Activated CD8-positive, alpha-beta memory T cell treated with anti-CD3 and anti-CD28 coated beads, Interleukin-2, amount 50 U/mL, for 4 hours (primary cell): ENCODE measurements around the gene CARD10.

Experiments
- DNase-seq: peaks from one replicate; pipeline ENCODE4 v3.0.0-alpha.2; 2020

CARD10 gene

DNA sequence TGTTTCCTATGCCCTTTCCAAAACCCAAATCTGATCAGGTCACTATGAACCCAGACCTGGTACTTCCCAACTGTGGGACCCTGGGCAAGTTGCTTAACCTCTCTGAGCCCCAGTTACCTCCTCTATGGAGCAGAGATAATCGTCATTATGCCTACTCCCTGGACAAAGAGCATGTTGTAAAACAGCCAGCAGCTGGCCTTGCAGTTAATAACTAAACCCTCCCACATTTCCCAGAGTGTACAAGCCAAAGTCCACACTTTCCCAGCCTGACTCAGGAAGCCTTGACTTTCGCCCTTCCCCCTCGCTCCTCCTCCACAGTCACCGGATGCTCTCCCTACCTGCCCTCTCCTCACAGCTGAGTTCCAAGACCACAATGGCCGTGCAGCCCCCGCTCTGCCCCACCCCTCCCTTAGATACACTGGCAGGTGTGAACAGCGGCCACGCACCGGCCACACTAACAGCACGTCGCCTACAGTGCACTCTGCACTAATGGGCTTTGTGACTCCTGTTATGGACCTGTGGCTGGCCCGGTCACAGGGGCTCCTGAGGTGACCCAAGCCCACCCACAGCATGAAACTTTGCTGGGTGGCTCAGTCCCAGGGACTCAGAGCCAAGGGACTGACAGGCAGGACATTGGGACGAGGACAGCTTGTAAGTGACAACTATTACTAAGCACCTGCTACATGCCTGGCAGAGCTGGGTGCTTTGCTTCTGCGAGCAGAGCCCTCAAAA lies 17.4 kb downstream of the CARD10 start:
- DNase-seq = no peak

DNA sequence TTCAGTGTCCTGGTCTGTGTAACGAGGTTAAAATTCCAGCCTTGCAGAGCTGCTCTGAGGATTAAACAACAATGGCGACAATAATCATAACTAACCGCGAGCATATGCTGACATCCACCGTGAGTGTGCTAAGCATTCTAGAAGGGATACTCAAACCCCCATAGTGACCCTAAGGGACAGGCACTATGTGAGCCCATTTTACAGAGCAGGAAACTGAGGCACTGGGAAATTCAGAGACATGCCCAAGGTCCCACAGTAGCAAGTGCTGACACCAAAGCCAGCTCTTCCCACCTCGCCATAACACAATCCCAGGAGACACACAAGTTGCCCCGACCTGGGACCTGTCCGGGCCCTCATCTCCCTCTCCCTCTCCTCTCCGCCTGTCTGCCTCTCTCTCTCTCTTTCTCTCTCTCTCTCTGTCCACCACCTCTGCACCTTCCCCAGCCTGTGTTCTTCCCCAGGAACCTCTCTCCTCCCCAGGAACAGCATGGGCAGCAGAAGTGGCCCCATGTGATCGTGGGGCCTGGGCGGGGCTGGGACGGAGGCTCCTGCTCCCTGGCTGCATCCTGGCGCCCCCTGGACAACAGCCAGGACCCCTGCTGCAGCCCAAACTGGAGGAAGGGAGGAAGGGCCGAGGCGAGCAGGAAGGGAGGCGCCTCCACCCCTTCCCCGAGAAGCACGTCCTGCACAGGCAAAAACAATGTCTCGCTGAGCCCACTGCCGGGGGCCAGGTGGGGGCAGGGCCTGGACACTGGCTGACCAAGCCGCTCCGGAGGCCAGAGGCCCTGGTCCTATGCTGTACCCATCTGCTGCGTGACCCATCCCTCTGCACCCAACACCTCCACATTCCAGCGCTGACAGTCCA lies 18.2 kb downstream of the CARD10 start:
- no peak for DNase-seq

DNA sequence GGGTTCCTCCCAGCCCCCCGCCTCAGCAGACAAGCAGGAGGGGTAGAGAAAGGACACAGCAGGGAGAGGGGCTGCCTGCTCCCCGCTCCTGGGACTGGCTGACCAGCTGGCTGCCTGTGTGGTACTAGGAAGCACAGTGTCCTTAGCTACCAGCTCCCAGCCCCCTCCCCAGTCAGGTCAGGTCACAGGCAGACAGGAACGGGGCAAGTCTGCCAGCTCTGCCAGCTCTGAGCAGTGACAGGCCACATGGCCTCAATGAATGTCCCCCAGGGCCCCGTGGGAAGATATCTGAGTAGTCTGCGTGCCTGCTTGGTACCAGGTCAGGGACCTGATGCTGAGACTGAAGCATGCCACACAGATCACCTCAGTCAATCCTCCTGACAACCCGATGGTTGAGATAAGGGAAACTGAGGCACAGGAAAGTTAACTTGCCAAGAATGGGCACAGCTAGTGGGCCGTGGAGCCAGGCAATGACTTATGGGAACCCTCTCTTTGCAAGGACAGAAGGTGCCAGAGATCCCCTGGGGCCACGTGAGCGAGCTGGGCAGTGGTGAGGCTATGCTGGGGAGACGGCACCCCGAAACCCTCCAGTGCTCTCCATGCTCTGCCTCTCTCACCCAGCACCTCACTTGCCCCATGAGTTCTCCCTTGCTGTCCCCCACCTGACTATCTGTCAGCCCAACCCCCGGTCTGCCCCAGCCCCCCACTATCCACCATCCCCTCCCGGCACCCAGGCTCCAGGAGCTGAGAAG lies 19.2 kb downstream of the CARD10 start:
- no peak for DNase-seq

DNA sequence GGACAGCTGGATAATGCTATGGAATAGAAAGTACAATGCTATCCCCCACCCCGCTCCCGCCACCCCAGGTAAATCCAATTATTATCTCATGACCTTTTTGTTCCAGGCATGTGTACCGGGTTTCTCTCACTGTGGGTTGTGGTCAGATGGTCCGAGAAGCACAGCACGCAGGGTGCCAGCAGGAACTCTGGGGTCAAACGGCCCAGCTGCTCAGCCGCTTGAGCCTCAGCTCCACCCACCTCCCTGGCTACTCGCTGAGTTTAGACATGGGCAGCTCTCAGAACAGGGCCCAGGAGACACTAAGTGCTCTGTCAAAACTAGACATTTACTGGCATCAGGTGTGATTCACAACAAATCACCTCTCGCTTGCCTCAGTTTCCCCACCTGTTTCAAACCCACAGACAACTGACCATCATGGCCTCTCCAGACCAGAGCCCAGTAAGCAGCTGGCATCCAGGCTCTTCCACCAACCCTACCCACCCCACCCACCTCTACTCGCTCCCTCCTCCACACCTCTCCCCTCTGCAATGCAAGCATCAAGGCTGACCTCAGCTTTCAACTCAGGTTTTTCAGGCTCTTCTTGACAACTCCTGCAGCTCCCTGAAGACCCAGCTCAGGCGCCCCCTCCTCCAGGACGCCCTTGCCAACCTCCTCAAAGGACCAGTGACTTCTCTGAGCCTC lies 20.0 kb downstream of the CARD10 start:
- DNase-seq = no peak

DNA sequence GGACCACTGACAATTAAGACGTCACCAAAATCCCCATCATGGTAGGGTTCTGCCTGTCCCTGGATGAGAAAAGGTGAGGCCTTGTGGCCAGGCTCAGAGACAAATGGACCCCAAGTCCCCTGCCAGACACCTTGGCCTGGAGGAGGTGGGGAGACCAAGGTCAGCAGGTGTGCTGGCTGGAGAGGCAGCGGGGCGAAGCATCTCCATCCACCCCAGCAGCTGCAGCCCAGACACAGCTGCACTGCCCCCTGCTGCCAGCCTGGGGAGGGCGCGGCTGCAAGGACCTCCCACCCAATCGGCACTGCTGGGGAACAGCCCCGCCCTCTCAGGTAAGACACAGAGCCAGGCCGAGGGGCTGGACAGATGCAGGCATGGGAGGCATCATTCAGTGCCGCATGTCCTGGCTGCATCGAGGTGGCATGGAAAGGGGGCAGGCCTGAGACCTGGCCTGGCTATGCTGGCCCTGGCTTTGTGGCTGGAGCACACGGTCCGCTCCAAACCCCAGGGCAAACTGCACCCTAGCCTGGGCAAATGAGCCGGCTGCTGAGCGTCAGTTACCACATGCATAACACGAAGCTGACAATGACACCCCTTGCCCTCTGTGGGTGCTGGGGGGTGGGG lies 20.8 kb downstream of the CARD10 start:
- peak; percentile 76 for DNase-seq

DNA sequence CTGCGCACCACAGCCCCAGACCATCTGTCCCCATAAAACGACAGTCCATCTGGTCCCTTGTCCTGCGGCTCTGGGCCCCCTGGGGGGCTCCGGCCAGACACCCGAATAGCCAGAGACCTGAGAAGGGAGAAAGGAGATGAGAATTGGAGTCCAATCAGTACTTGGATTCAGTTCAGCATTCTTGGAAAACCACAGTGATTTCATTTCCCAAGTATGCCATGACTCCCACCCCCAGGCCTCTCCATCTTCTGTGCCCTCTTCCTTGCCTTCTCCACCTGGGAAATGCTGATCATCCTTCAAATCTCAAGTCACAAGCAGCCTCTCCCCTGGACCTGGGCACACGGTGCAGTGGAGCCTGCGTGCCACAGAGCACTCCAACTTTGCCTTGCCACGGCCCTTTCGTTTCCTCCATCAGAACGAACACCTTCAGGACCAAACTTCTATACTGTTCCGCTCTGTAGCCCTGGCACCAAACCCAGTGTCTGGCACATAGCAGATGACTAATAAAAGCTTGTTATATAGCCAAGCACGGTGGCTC lies 22.1 kb downstream of the CARD10 start:
- no peak for DNase-seq

DNA sequence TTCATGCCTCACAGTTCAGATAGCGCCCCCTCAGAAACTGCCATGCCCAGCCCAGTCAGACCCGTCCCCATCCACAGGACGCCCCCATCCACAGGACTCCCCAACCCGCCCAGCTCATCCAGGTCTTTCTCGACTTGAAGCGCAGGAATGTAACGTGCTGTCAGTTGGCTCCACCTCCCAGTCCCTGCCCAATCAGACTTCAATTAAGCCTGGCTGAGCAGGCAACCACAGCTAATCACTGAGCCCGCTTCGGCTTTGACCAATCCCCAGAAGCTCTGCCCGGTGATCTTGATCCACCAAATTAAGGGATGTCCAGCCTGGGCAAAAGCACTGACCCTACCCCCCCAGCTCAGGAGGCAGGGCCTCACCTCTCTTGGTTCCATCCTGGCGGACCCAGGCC lies 22.6 kb downstream of the CARD10 start:
- DNase-seq = no peak

DNA sequence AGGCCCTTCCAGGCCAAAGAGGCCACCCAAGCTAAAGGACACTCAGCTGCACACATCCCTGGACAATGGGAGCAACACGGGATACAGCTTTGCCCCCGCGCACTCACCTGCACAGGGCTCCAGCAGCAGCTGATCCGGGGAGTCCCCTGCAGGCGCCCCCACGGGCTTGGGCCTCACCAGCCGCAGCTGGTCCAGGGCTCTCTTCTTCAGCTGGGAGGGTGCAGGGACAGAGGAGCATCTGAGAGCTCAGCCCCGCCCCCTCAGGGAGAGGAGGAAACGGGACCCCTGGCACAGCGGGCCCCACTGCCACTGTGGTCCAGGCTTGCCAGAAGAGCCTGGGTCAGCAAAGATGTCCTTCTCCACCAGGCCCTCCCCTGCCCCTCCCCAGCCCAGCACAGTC lies 25.2 kb downstream of the CARD10 start:
- no peak for DNase-seq

DNA sequence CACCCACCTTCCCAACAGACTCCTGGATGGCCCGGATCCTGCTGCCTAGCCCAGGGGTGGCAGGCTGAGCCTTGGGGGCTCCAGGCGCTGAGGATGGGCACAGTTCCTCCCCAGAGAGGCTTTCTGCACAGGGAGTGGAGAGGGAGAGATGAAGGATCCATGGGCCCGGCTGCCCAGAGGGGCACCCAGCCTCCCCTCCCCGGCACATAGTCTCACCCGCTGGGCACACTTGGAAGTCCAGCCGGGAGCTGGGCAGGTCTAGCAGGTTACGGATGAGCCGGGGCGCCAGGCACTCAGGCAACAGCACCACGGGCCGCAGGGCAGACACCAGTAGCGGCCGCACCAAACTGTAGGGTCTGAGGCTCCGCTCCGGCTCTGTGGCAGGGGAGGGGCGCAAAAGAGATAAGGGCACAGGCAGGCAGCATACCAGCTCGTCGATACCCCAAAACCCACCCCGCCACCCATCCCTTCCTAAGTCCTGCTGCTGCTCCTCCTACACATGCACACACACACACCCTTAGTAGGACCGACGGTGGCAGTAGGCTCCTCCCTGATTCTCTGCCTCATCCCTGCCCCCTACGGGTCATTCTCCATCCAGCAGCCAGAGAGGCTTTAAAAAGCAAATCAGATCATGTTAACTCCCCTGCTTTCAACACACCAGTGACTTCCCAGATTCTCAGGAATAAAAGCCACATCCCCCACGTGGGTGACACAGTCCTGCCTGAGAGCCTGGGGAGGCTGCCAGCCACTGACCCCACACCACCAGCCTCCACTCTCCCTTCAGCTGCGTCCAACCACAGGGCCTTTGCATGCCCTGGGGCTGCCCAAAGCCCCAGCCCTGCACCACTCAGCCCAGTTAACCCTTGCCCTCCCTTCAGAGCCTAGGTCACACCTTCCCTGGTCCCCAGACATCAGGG lies 26.5 kb downstream of the CARD10 start:
- DNase-seq = peak; percentile 56

DNA sequence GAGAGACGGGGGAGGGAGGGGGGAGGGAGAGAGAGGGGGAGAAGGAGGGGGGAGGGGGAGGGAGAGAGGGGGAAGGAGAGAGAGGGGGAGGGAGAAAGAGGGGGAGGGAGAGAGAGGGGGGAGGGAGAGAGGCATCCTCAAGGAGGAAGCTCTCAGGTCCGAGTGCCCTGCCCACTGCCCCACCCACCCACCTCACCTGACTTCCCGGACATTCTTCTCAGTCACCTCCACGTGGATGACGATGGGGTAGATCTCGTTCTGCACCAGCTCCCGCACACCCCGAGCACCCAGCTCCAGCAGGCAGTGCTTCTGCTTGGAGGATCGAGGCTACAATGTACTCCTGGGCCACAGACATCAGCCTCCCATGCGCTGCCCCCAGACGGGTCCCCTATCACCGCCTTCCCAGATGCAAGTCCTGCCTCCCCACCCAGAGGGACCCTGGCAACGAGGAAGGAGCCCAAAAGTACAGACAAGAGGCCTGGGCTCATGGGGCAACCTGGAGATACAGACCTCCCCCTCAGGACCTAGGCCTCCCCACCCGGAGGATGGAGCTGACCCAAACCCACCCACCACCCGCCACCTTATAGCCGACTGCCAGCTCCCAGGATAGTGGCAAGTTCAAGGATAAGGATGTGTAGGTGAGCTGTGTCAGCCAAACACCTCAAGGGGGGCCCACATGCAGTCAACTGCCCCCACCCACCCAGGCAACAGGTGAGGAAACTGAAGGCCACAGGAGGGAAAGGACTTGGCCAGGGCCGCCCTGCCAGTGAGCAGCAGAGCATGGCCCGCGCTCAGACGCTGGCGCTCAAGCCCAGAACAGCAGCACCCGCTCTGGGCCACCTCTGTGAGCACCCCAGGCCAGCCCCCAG lies 27.4 kb downstream of the CARD10 start:
- DNase-seq = no peak

DNA sequence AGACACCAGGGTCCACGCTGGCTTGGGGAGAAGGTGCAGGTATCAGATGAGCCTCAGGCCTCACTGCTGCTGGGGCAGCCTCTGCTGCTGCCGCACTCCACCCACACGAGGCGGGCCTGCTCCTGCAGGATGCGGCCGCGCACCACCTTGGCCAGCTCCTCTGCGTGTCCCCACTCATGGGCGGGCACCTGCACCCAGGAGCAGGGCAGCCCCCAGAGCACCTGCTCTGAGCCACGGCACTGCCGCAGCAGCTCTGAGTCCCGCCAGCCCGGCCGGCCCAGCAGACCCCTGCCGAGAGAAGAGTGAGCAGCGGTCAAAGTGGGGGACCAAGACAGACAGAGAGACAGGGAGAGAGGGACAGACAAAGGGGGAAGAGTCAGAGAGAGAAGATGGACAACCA lies 28.1 kb downstream of the CARD10 start:
- DNase-seq = no peak

DNA sequence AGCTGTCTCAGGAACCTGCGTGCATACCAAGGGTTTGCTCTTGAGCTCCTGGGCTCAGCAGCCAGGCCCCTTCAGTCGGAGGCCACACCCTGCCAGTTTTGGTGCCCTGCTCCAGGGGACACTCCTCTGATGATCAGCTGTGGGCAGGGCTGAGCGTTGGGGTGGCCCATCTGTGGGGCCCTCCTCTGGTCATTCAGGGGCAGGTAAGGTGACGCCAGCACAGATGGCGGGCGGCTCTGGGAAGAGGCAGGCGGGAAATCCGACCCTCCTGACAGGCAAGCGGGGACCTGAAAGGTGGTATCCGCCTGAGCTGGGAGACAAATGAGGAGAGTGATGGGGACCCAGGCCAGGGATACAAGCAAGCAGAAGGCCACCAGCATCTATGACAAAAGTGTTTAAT lies 29.2 kb downstream of the CARD10 start:
- DNase-seq = no peak

DNA sequence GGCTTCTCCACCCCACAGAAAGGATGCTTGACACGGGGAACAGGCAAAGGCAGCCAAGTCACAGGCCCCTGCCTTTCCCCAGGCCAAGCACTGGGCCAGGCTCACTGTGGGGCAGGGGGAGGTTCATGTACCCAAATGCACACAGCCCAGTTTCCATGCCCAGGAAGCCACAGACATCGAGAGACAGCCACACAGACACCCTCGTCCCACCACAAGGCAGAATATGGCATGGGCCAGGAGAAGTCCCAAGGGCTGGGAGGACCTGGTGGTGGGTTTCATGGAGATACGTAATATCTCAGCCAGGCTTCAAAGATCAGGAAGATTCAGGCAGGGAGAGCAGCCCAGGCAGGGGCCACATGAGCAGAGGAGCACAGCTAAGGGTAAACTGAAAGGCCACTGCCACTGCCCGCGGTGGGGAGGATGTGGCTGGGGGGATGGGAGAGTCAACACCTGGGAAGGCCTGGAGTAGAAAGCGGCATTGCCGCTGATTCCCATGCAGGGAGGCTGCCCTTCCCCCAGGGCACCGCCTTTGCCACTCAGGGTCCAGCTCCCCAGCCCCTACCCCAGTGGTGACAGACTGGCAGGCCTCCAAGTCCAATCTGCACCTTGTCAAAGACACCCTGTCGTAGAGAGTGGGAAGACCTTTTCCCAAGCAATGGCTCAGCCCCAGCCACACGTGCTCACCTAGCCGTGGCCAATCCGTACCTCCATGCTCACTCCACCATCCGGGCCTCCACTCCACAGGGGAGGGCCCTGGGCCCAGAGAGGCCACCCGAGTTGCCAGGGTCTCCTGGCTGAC lies 30.7 kb downstream of the CARD10 start:
- no peak for DNase-seq

DNA sequence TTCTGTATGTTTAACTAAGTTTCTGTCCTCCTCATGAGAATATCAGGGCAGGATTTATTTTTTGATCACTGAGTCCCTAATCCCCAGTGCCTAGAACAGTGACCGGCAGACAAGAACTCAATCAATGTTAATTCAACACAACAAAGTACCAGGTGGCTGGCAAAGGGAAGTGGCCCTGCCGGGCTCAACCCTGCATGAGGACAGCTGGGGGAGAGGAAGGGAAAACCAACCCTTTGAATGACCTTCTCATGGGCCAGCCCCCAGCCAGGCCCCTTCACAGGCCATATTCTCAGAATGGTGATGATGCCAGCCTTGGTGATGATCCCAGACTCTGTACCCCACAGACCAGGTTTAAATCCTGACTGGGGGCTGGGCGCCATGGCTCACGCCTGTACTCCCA lies 31.6 kb downstream of the CARD10 start:
- no peak for DNase-seq

DNA sequence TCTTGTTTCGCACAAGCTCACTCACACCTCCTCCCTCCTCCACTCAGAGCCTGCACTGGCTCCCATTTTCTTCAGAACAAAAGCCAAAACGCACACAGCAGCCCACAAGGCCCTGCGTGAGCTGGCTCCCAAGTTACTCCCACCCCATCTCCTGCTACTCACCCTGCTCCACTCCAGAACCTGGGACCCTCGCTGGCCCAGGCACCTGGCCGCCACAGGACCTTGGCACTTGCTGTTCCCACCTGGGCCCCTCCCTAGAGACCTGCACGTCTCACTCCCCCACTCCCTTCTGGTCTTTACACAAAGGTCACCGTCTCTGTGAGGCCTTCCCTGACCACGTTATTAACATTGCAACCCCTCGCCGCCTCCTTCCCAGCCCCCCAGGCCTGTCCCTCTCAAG lies 32.1 kb downstream of the CARD10 start:
- no peak for DNase-seq

DNA sequence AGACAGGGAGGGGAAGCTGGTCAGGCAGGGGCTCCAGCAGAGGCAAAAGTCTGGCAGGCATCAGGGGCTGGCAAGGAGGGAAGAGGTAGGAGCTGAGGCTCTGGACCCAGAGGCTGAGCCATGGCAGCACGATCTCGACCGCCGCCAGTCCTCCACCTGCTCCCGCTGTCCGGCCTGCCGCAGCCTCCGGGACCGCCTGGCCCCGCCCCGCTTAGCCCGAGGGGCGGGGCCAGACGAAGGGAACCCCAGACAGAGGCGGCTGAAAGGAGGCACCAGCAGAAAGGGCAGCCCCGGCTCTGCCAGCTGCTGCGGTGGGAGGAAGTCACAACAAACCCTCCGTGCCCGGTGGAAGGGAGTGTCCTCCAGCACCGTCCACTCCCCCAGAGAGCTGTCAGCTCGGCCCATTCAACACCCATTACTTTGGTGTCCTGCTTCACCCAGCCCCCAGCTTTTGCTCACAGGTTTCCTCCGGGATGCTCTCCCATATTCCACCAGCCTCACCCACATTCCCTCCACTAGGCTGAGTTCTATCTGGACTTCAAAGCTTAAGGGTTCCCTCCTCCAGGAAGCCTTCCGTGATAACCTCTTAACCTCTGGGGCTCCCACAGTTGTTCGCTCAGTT lies 32.9 kb downstream of the CARD10 start, which contains the start of gene MFNG:
Gene MFNG, minus strand, starts transcription at position 161 of the 622 bp plus-strand sequence. CDS start 207 bp downstream, outside the sequence.
- peak; percentile 77 for DNase-seq

DNA sequence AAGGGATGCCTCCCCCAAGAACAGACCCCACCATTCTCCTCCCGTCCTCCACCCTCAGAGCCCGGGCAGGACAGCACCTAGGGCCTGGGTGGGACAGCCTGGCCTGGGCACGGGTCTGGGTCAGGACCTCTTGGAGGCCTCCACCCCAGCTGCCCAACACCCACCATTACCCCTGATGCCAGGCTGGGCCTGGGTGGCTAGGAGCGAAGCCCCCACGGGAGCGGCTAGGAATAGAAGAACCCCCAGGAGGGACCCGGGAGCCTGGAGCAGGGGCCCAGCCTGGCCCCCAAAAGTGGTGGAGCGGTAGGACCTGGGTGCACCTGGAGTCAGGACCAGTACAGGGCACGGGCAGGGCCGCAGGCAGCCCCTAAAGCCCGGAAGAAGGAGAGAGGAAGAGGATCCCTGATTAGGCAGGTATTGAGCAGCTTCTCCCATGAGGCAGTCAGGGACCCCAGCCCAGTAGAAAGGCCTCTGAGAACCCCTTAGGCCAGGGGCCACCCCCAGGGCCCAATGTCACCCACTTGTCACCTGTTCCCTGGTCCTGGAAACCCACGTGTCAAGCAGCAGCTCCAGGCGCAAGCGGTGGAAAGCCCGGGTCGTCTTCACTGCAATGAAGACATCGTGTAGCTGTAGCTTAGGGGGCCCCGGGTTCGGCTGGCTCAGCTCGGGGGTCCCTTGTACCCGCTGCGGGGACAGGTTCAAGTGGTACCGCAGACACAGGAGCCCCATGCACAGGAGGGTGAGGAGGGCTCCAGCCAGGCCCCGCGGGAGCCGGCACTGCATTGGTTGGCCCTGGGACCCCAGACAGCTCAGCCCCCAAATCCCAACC lies 33.6 kb downstream of the CARD10 start:
- peak; percentile 38 for DNase-seq
